ENCODE measurements around the gene MCTP2.

DNA sequence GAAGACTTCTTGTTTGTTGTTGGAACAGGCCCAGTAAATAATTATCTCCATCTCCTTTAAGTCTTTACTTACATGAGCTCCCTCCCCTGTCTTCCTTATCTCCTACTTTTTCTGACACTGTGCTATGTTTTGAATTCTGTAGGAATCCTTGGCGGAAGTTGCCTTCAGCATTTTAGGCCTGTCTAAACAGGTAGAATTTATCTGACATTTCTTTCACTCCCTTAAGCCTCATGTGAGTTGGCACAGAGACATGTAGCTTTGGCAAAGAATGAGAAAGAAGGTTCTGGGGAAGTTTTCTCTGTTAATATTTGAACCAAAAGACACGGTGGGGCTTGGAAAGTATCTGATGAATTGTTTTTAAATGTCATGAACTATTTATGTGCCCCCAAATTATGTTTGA lies 8.1 kb downstream of the MCTP2 start:
- no peak for TF ChIP-seq POLR2A (IDR thresholded peaks at IDR 0.05)
- TF ChIP-seq, protein P1, sequence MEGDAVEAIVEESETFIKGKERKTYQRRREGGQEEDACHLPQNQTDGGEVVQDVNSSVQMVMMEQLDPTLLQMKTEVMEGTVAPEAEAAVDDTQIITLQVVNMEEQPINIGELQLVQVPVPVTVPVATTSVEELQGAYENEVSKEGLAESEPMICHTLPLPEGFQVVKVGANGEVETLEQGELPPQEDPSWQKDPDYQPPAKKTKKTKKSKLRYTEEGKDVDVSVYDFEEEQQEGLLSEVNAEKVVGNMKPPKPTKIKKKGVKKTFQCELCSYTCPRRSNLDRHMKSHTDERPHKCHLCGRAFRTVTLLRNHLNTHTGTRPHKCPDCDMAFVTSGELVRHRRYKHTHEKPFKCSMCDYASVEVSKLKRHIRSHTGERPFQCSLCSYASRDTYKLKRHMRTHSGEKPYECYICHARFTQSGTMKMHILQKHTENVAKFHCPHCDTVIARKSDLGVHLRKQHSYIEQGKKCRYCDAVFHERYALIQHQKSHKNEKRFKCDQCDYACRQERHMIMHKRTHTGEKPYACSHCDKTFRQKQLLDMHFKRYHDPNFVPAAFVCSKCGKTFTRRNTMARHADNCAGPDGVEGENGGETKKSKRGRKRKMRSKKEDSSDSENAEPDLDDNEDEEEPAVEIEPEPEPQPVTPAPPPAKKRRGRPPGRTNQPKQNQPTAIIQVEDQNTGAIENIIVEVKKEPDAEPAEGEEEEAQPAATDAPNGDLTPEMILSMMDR (IDR thresholded peaks at IDR 0.05), result no peak
